Heart left ventricle (tissue), 13 donors: ENCODE data around the gene BBS1.

Experiments used
- CTCF ChIP-seq, 12 donors: fragments of 200-600 bp; sonication (generic) in 4 of 12; IDR thresholded peaks; one replicate each; pipeline versions ENCODE4 v1.5.0 to v1.8.0; 2018 to 2022; ENCODE audit warnings: antibody characterized with exemption in 12 of 12, mild to moderate bottlenecking in 5 of 12
- POLR2A ChIP-seq, 2 donors: fragments of 450-650 bp; IDR thresholded peaks; one replicate each; pipeline ENCODE4 v1.6.1; 2017; ENCODE audit warnings: antibody characterized with exemption in 2 of 2, mild to moderate bottlenecking in 2 of 2, moderate library complexity in 2 of 2
- donor health status: ischemic (EF 13 %, LVEDD 7.1; RV severe dilation, severe dysfunction).
- donor health status: DM: no; HTN: yes; CAD: no.
- donor health status: DM: no; HTN: no; CAD: no.
- donor health status: ischemic (EF 25% LVEDD 6.9; RV normal size, moderate dysfunction).
- donor health status: ischemic (EF 25% LVEDD 5.7; RV mildly dilated, moderate dysfunction).
- donor health status: ischemic (EF 35%, LVEDD 5.7; RV mildly dilated, moderate dysfunction).
- donor health status: nonischemic (EF 11% LVEDD 7.7; RV severe dilation, severe dysfunction).
- donor health status: DM: yes; HTN: yes; CAD: no.
- donor health status: PGD.
- donor health status: ischemic (EF 29% LVEDD 5.4; RV normal size, mild dysfunction).
- donor health status: nonischemic (EF 23%, LVEDD 6.1; RV moderate dilation, normal function).

- TF ChIP-seq CTCF (IDR thresholded peaks at IDR 0.05) (no peak), POLR2A (IDR thresholded peaks at IDR 0.05) (no peak)
Observed at GRCh38 chr11:66473167-66473566, 37.3 kb upstream of the BBS1 start.
